ENCODE data around the gene PROZ. TPM values are rescaled to one million over a fixed set of nuclear protein-coding genes. Genes with fewer than 3 reads are reported as not detected.

The PROZ gene
- total and polyA plus RNA-seq, 2 of the 13 experiments (the other 11 are each of a cell fraction or from before 2014, with no cell fraction given): 5.6 to 22.5 TPM

- TF ChIP-seq SOX13 (IDR thresholded peaks at IDR 0.05) (no peak; the same call in 1 of the 2 replicates), SOX13 (CRISPR knock-in tag; conservative IDR thresholded peaks at IDR 0.05 in 1 of 2, IDR thresholded peaks at IDR 0.05 in 1 of 2) (peak in 1 of 2 experiments; percentile 61; a peak in 1 of 4 replicates), ARNTL (CRISPR knock-in tag; IDR thresholded peaks at IDR 0.05) (peak; percentile 77), RFXAP (CRISPR knock-in tag; IDR thresholded peaks at IDR 0.05; ENCODE audit: borderline replicate concordance) (0 out of 2 replicates have a peak, but pooled peaks have one; percentile 38), SRSF4 (IDR thresholded peaks at IDR 0.05; ENCODE audit: low read depth, low read length, poor library complexity, severe bottlenecking) (no peak), SKIL (CRISPR knock-in tag; IDR thresholded peaks at IDR 0.05; ENCODE audit: borderline replicate concordance) (peak; percentile 80), ZXDC (CRISPR knock-in tag; IDR thresholded peaks at IDR 0.05) (0 out of 2 replicates have a peak, but pooled peaks have one; percentile 48), RELA (CRISPR knock-in tag; IDR thresholded peaks at IDR 0.05) (no peak), NFATC3 (CRISPR knock-in tag; IDR thresholded peaks at IDR 0.05) (no peak), ZNF362 (CRISPR knock-in tag; IDR thresholded peaks at IDR 0.05; ENCODE audit: borderline replicate concordance) (peak; percentile 24; the same call in 1 of the 2 replicates), ZSCAN20 (CRISPR knock-in tag; IDR thresholded peaks at IDR 0.05; ENCODE audit: borderline replicate concordance) (no peak), ZNF430 (CRISPR knock-in tag; IDR thresholded peaks at IDR 0.05) (0 out of 2 replicates have a peak, but pooled peaks have one; percentile 53), ZHX1 (CRISPR knock-in tag; IDR thresholded peaks at IDR 0.05; ENCODE audit: low read depth) (no peak), PHF21A (CRISPR knock-in tag; IDR thresholded peaks at IDR 0.05) (peak; percentile 73; the same call in 1 of the 2 replicates), YEATS4 (CRISPR knock-in tag; IDR thresholded peaks at IDR 0.05; ENCODE audit: borderline replicate concordance) (peak; percentile 44; the same call in 1 of the 2 replicates), FOXK1 (CRISPR knock-in tag; IDR thresholded peaks at IDR 0.05; ENCODE audit: borderline replicate concordance, low read depth) (0 out of 2 replicates have a peak, but pooled peaks have one; percentile 21), SMARCC2 (IDR thresholded peaks at IDR 0.05) (no peak)
These were observed 8.5 kb upstream of the PROZ start (continued) for GRCh38 chr13:113149711-113150549.

Measured in HepG2 (cell line).